Esophagus squamous epithelium (tissue), 4 donors: ENCODE measurements around the gene PHPT1.

Experiments used
- POLR2A ChIP-seq, 4 donors: fragments of 450-650 bp; IDR thresholded peaks; one replicate each; pipeline ENCODE4 v1.6.1; 2017; ENCODE audit warnings: antibody characterized with exemption in 4 of 4, mild to moderate bottlenecking in 4 of 4, moderate library complexity in 3 of 4
- TF ChIP-seq, protein P1 (sequence below), 6 experiments: fragments of 450-650 bp in 4 of 6; fragments of 200-600 bp in 2 of 6; sonication (generic) in 2 of 6; IDR thresholded peaks; one replicate each; pipeline ENCODE4 v1.5.1; 2016 to 2019; ENCODE audit warnings: antibody characterized with exemption in 6 of 6, mild to moderate bottlenecking in 4 of 6, moderate library complexity in 4 of 6

DNA sequence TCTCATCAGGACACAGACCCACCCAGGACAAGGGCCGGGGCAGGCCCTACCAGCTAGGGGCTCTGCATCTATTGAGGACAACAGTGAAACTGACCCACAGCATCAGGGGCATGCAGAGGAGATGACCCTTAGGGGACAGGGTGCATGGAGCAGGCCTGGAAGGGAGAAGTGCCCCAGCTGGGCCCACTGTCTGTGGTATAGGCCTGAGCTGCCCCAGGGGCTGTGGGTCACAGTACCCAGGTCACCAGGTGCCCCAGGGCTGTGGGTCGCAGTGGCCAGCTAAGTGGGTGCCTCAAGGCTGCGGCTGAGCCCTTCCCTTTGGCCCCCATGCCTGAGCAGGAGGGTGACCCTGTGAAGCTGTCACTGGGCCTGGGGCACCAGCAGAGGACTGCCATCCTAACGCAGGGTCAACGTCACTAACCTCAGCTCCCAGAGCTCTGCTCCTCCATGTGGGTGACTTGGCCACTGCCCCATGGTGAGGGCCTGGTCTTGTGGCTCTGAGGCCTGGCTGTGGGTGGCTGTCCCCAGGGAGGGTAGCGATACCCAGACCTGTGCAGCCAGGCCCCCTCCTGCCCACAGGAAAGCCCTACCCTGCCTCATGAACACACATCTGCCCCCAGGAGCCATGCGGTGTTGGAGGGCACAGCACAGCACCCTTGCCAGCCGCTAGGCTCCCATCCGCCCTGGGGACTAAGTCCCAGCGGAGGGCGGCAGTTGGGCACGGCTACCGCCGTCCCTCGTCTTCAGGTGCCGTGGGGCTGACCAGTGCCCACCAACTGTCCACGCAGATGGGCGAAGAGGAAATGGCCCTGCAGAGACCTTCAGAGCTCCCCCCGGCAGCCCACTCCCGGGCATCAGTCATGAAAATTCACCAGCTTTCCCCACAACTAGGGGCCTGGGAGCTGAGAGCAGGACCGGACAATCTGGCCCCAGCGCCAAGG, 12.0 kb downstream of the PHPT1 start:
- TF ChIP-seq POLR2A (IDR thresholded peaks at IDR 0.05): no peak
- TF ChIP-seq, protein P1, sequence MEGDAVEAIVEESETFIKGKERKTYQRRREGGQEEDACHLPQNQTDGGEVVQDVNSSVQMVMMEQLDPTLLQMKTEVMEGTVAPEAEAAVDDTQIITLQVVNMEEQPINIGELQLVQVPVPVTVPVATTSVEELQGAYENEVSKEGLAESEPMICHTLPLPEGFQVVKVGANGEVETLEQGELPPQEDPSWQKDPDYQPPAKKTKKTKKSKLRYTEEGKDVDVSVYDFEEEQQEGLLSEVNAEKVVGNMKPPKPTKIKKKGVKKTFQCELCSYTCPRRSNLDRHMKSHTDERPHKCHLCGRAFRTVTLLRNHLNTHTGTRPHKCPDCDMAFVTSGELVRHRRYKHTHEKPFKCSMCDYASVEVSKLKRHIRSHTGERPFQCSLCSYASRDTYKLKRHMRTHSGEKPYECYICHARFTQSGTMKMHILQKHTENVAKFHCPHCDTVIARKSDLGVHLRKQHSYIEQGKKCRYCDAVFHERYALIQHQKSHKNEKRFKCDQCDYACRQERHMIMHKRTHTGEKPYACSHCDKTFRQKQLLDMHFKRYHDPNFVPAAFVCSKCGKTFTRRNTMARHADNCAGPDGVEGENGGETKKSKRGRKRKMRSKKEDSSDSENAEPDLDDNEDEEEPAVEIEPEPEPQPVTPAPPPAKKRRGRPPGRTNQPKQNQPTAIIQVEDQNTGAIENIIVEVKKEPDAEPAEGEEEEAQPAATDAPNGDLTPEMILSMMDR (IDR thresholded peaks at IDR 0.05): no peak
